Measurements from ENCODE around the gene SLC35D2. TPM values are rescaled to one million over a fixed set of nuclear protein-coding genes. Genes with fewer than 3 reads are reported as not detected.
A peak's percentile ranks its signal among the peaks of the same experiment; 100 is the strongest.

Gene SLC35D2
- total RNA-seq, 1 experiment from 2014 or later = 19.0 TPM

DNA sequence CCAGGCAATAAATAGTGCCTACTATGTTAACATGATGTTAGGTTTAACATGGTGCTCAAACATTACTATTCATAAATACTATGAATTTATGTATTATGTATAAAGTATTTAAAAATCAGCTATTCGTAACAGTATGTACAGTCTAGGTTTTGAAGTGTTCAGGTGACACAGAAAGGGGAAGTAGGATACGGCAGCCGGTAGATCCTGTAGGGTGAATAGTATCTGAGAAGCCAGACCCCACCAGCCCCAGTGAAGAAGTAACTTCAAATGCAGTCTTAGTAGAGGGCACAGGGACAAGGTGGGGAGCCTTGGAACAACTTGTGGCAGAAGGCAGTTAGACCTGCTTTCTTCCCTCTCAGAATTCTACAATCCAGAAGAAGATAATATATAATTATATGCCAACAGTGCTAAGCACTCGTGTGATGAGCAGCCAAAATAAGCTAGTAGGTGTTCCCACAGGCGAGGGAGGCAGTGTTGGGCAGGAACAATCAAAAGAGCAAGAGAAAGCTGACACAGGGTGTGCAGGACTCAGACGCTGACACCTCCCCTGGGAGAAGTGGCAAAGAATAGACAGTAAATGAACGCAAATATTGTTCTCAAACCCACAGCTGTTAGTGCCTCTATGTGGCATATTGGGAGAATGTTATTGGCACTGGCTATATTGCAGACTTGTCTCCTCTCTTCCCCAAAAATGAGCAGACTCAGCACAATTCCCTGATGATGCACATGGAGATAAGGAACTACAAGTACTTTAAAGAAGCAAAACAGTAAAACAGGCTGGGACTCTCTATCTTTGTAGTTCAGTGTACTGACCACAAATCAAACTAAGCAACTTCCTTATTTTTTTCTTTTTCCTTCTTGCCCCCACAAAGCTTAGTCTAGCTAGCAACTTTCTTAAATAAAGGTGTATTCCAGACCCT, 30.1 kb upstream of the SLC35D2 start:
- H3K23ac ChIP-seq (ENCODE audit: insufficient read length, low read depth, low read length) = no peak overlapping the region
- WGBS (ENCODE audit: extremely low coverage, insufficient read length, low lambda C conversion rate) = no CpG with 5 or more reads among the region's 7 CpGs
- no peak overlapping the region for H4K8ac ChIP-seq (replicated peaks; ENCODE audit: insufficient read length, low read depth, low read length)
- no peak overlapping the region for H3T11ph ChIP-seq (ENCODE audit: low read length)
- H2BK12ac ChIP-seq (ENCODE audit: insufficient read length, low read depth, low read length) = no peak overlapping the region
- no peak overlapping the region for H3K4me2 ChIP-seq (ENCODE audit: insufficient read depth, insufficient read length, low read length)
- H2BK5ac ChIP-seq (ENCODE audit: insufficient read length, low read length) = no peak overlapping the region
- no peaks in the 10 kb centered on the region for H3K27me3 ChIP-seq (ENCODE audit: insufficient read depth, low read length)
- Mint-ChIP-seq H3K4me1 (peaks cover 33 to 36% of the 10 kb centered on the region in 2 experiments), H3K36me3 (ENCODE audit: insufficient read depth in 1 of 3, low read depth in 3 of 3) (peaks cover 0 to 20% (median 3%) of the 10 kb centered on the region in 3 experiments; a peak in 3 of 7 replicates), H3K9me3 (no peaks in the 10 kb centered on the region; a peak in 1 of 5 replicates), H3K27ac (peak overlapping the region in 1 of 3 experiments; percentile 17; a peak in 2 of 7 replicates), H3K27me3 (ENCODE audit: low read depth) (no peaks in the 10 kb centered on the region), H3K4me3 (peak overlapping the region in 1 of 2 experiments; percentile 53; a peak in 2 of 5 replicates)
- no peak overlapping the region for H2BK15ac ChIP-seq (ENCODE audit: low read depth, low read length)
- peaks cover 12% of the 10 kb centered on the region; the same call in 1 of the 2 replicates for H3K79me2 ChIP-seq (ENCODE audit: insufficient read depth, low read length)
- no peak overlapping the region for H3K14ac ChIP-seq (ENCODE audit: insufficient read depth, low read length)
- H2BK20ac ChIP-seq (ENCODE audit: low read depth, low read length, poor library complexity, severe bottlenecking) = no peak overlapping the region
- H3K4me1 ChIP-seq (ENCODE audit: insufficient read depth, low read length) = peaks cover 5% of the 10 kb centered on the region; the same call in 1 of the 2 replicates
- no peak overlapping the region for H3K18ac ChIP-seq (ENCODE audit: insufficient read length, low read depth, low read length)
- H2BK120ac ChIP-seq (ENCODE audit: low read depth, low read length, poor library complexity, severe bottlenecking) = no peak overlapping the region
- TF ChIP-seq, protein P1, sequence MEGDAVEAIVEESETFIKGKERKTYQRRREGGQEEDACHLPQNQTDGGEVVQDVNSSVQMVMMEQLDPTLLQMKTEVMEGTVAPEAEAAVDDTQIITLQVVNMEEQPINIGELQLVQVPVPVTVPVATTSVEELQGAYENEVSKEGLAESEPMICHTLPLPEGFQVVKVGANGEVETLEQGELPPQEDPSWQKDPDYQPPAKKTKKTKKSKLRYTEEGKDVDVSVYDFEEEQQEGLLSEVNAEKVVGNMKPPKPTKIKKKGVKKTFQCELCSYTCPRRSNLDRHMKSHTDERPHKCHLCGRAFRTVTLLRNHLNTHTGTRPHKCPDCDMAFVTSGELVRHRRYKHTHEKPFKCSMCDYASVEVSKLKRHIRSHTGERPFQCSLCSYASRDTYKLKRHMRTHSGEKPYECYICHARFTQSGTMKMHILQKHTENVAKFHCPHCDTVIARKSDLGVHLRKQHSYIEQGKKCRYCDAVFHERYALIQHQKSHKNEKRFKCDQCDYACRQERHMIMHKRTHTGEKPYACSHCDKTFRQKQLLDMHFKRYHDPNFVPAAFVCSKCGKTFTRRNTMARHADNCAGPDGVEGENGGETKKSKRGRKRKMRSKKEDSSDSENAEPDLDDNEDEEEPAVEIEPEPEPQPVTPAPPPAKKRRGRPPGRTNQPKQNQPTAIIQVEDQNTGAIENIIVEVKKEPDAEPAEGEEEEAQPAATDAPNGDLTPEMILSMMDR (conservative IDR thresholded peaks at IDR 0.05) = no peak
- no peak for DNase-seq
- H3K4ac ChIP-seq (ENCODE audit: low read depth, low read length) = no peak overlapping the region
- no peak overlapping the region for H3K9ac ChIP-seq (ENCODE audit: extremely low read depth, insufficient read length, low read length)
- peaks cover 6% of the 10 kb centered on the region for H3K79me1 ChIP-seq (ENCODE audit: insufficient read depth, low read depth, low read length, poor library complexity, severe bottlenecking)
- H3K9me3 ChIP-seq (ENCODE audit: control insufficient read depth, low read depth, low read length) = no peaks in the 10 kb centered on the region
- no peaks in the 10 kb centered on the region for H4K20me1 ChIP-seq (ENCODE audit: control insufficient read depth, insufficient read depth, insufficient read length)
- no peak overlapping the region for H3K56ac ChIP-seq (ENCODE audit: insufficient read length, low read depth, low read length)
- H4K91ac ChIP-seq (ENCODE audit: insufficient read length, low read depth, low read length) = no peak overlapping the region
- H2AFZ ChIP-seq (ENCODE audit: low read length) = no peak overlapping the region
- no peak overlapping the region for H3K27ac ChIP-seq (ENCODE audit: insufficient read length, low read depth, low read length)
- H4K5ac ChIP-seq (ENCODE audit: insufficient read length, low read depth, low read length) = no peak overlapping the region
- H3K23me2 ChIP-seq (ENCODE audit: insufficient read length, low read depth, low read length, poor library complexity, severe bottlenecking) = peaks cover 3% of the 10 kb centered on the region
- H2AK5ac ChIP-seq (ENCODE audit: insufficient read length, low read length) = no peak overlapping the region
